ENCODE measurements around the gene SLC7A7.
"Not testable (repeated sequence)": the region's sequence is repeated elsewhere in the genome, so short reads cannot be mapped to it uniquely, and the experiment has no call there.

SLC7A7 gene

GRCh38 chr14:22814941-22815713, at the start of gene SLC7A7:
Gene SLC7A7 (minus strand): TSS chr14:22815435. CDS start chr14:22813398, 2,037 bp downstream.
- no peak for DNase-seq (ENCODE audit: low read depth in 3 of 3)

- no peak for DNase-seq (ENCODE audit: low read depth in 3 of 3)
Observed at GRCh38 chr14:22864979-22865378, 49.7 kb upstream of the SLC7A7 start.

- no peak for DNase-seq (ENCODE audit: low read depth in 3 of 3)
Observed at GRCh38 chr14:22861651-22862050, 46.4 kb upstream of the SLC7A7 start.

- DNase-seq (ENCODE audit: low read depth in 3 of 3), result not testable (repeated sequence)
Observed at GRCh38 chr14:22860377-22860776, 45.1 kb upstream of the SLC7A7 start.

GRCh38 chr14:22856428-22856827, 41.2 kb upstream of the SLC7A7 start:
- no peak for DNase-seq (ENCODE audit: low read depth in 3 of 3)

GRCh38 chr14:22854963-22855724, 39.9 kb upstream of the SLC7A7 start:
- DNase-seq (ENCODE audit: low read depth in 3 of 3), result no peak

GRCh38 chr14:22854296-22854695, 39.1 kb upstream of the SLC7A7 start:
- not testable (repeated sequence) for DNase-seq (ENCODE audit: low read depth in 3 of 3)

- peak; percentile 85 to 96 (median 85) for DNase-seq (ENCODE audit: low read depth in 3 of 3)
Observed at GRCh38 chr14:22852940-22853767, 37.9 kb upstream of the SLC7A7 start.

- DNase-seq (ENCODE audit: low read depth in 3 of 3), result no peak
Observed at GRCh38 chr14:22852599-22852939, 37.3 kb upstream of the SLC7A7 start.

GRCh38 chr14:22852178-22852577, 36.9 kb upstream of the SLC7A7 start:
- not testable (repeated sequence) for DNase-seq (ENCODE audit: low read depth in 3 of 3)

GRCh38 chr14:22850944-22851764, 35.9 kb upstream of the SLC7A7 start:
- no peak for DNase-seq (ENCODE audit: low read depth in 3 of 3)

- DNase-seq (ENCODE audit: low read depth in 3 of 3), result no peak
Observed at GRCh38 chr14:22849212-22849819, 34.1 kb upstream of the SLC7A7 start.

- no peak for DNase-seq (ENCODE audit: low read depth in 3 of 3)
Observed at GRCh38 chr14:22848351-22849164, 33.3 kb upstream of the SLC7A7 start.

GRCh38 chr14:22847661-22848341, 32.6 kb upstream of the SLC7A7 start:
- no peak for DNase-seq (ENCODE audit: low read depth in 3 of 3)

GRCh38 chr14:22846811-22847307, 31.6 kb upstream of the SLC7A7 start:
- no peak for DNase-seq (ENCODE audit: low read depth in 3 of 3)

- DNase-seq (ENCODE audit: low read depth in 3 of 3), result no peak
Observed at GRCh38 chr14:22845821-22846625, 30.8 kb upstream of the SLC7A7 start.

GRCh38 chr14:22845103-22845394, 29.8 kb upstream of the SLC7A7 start:
- no peak for DNase-seq (ENCODE audit: low read depth in 3 of 3)

GRCh38 chr14:22844221-22845102, 29.2 kb upstream of the SLC7A7 start:
- DNase-seq (ENCODE audit: low read depth in 3 of 3), result no peak
